SH-SY5Y (cell line): Measurements from ENCODE around the gene FLRT2.

ENCODE experiments used
- GATA2 ChIP-seq: IDR thresholded peaks from 2 replicates; pipeline ENCODE4 v1.6.1; 2011; ENCODE audit warnings: mild to moderate bottlenecking, low read depth, low read length
- GATA3 ChIP-seq: IDR thresholded peaks from 2 replicates; pipeline ENCODE4 v1.6.1; 2011; ENCODE audit warnings: low read depth, mild to moderate bottlenecking, low read length, moderate library complexity

FLRT2 gene

GRCh38 chr14:85607651-85608081 is 77.7 kb downstream of the FLRT2 start:
- TF ChIP-seq GATA3 (no peak), GATA2 (no peak)

GRCh38 chr14:85613496-85613895 is 83.6 kb downstream of the FLRT2 start:
- TF ChIP-seq GATA3 (no peak), GATA2 (no peak)

GRCh38 chr14:85616386-85616885 is 86.5 kb downstream of the FLRT2 start:
- TF ChIP-seq GATA2 (no peak), GATA3 (no peak)

GRCh38 chr14:85616886-85617285 is 86.9 kb downstream of the FLRT2 start:
- no peak for TF ChIP-seq GATA3
- TF ChIP-seq GATA2, result no peak

- TF ChIP-seq GATA2 (no peak), GATA3 (no peak)
Observed at GRCh38 chr14:85617791-85618190, 87.8 kb downstream of the FLRT2 start.

DNA sequence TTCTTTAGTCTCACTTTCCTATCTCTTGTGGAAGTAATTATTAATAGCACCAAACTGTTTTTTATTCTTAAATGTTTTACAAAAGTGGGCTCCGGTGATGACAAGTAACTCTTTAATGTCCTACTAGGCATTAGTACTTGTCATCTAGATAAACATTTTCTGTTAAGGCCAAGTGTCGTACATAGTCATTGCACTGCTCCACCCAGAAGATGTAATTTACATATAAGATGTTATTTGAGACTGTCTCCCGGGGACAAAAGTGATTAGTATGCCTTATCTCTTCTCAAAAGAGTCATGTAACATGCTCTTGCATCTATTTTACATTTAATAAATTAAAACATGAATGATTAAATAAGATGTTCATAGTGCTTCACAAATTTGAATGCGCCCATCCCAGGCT is 88.4 kb downstream of the FLRT2 start:
- TF ChIP-seq GATA2 (no peak), GATA3 (no peak)

DNA sequence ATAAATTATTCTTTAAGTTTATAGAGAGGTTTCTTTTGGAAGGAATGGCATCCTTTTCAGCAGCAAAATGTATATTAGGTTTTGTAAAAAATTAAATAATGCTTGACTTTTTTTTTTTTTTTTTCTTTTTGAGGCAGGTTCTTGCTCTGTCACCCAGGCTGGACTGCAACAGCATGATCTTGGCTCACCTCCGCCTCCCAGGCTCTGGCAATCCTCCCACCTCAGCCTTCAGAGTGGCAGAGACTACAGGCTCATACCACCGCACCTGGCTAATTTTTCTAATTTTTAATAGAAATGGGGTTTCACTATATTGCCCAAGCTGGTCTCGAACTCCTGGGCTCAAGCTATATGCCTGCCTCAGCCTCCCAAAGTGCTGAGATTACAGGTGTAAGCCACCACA is 89.0 kb downstream of the FLRT2 start:
- no peak for TF ChIP-seq GATA3
- no peak for TF ChIP-seq GATA2

DNA sequence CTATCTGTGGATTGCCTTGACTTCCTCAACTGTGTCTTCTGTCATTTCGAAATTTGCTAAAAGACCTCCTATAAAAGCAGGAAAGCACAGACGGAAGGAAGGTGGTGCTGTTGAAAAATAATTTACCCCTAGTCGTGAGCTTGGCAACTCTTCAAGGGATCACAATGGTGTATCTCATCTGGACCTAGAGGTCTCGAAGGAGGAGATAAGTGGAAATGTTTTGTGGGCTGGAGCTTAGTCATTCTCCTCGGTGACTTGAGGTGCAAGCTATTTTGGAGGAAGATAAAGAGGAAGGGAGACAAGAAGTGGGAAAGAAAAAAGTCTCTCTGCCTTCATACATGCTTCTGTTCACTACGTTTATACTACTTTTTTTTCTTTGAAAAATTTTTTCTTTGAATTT is 89.9 kb downstream of the FLRT2 start:
- no peak for TF ChIP-seq GATA2
- TF ChIP-seq GATA3, result no peak

GRCh38 chr14:85620947-85621346 is 91.0 kb downstream of the FLRT2 start:
- TF ChIP-seq GATA3, result no peak
- TF ChIP-seq GATA2, result no peak

DNA sequence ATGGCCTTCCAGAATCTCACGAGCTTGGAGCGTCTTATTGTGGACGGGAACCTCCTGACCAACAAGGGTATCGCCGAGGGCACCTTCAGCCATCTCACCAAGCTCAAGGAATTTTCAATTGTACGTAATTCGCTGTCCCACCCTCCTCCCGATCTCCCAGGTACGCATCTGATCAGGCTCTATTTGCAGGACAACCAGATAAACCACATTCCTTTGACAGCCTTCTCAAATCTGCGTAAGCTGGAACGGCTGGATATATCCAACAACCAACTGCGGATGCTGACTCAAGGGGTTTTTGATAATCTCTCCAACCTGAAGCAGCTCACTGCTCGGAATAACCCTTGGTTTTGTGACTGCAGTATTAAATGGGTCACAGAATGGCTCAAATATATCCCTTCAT is 92.2 kb downstream of the FLRT2 start:
- no peak for TF ChIP-seq GATA2

- no peak for TF ChIP-seq GATA2
- TF ChIP-seq GATA3, result no peak
Observed at GRCh38 chr14:85622986-85623685, 93.2 kb downstream of the FLRT2 start.

GRCh38 chr14:85625925-85626585 is 96.1 kb downstream of the FLRT2 start:
- no peak for TF ChIP-seq GATA3
- TF ChIP-seq GATA2, result no peak

DNA sequence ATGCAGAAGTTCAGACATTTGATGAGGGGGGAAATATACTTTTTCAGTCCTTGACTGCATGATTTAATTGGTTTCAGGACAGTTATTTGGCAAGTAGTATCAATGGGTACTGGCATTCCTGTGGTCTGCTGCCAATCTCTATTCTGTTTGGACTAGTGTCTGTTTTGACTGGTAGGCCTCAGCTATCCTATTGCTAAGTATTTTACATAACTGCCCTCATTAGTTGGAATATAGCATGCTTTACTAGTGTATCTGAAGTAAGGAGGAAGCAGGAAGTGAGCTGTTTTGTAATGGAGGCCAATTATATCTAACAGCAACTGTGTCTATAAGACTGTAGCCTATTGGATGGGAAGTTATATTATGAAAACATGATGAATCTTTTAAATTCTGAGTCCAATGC is 104.3 kb downstream of the FLRT2 start:
- TF ChIP-seq GATA3, result no peak
- no peak for TF ChIP-seq GATA2

DNA sequence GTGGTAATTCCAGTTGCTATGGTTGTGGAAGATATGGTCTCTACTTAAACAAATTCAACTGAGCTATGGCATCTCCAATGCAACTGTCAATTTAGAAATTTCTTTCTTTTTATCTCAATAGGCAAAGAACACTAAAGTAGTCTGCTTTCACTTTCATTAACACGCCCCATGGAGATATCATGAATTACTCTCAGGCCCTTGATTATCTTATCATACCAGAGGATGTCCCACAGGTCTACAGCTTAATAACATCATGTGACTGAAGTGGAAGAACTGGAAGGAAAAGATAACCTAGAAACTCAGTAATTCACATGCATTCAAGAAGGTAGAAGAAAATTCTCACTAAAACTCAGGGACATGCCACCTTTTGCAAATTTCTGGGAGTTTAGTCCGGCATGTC is 114.3 kb downstream of the FLRT2 start:
- TF ChIP-seq GATA2 (no peak), GATA3 (no peak)

- TF ChIP-seq GATA3 (no peak), GATA2 (no peak)
Observed at GRCh38 chr14:85653029-85653428, 123.1 kb downstream of the FLRT2 start.

DNA sequence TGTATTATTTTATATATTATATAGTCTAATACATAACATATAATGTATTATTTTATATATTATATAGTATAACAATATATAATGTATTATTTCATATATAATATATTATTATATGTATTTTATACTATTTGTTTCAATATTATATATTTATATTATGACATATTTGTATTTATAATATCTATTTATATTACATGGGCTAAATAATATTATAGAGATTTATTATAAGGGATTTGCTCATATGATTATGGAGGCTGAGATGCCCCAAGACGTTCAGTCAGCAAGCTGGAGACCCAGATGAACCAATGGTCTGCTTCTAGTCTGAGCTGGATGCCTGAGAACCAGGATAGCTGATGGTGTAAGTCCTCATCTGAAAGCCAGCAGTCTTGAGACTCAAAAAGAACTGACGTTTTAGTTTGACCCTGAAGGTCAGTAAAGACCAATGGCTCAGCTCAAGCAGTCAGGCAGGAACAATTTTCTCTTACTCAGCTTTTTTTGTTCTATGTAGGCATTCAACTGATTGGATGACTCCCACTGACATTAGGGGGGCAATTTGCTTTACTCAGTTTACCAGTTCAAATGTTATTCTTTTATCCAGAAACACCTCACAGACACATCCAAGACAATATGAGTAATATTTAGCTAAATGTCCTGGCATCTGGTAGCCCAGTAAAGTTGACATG is 130.4 kb downstream of the FLRT2 start:
- TF ChIP-seq GATA2 (no peak), GATA3 (no peak)
